NK-92 (cell line): ENCODE measurements around the gene RRP9.
"Not testable (repeated sequence)": the region's sequence is repeated elsewhere in the genome, so short reads cannot be mapped to it uniquely, and the experiment has no call there.

Experiments
- DNase-seq: peaks from one replicate; lab custom pipeline; 2025; ENCODE audit not compliant: unreplicated experiment; lab: John Stamatoyannopoulos, UW

The RRP9 gene

DNA sequence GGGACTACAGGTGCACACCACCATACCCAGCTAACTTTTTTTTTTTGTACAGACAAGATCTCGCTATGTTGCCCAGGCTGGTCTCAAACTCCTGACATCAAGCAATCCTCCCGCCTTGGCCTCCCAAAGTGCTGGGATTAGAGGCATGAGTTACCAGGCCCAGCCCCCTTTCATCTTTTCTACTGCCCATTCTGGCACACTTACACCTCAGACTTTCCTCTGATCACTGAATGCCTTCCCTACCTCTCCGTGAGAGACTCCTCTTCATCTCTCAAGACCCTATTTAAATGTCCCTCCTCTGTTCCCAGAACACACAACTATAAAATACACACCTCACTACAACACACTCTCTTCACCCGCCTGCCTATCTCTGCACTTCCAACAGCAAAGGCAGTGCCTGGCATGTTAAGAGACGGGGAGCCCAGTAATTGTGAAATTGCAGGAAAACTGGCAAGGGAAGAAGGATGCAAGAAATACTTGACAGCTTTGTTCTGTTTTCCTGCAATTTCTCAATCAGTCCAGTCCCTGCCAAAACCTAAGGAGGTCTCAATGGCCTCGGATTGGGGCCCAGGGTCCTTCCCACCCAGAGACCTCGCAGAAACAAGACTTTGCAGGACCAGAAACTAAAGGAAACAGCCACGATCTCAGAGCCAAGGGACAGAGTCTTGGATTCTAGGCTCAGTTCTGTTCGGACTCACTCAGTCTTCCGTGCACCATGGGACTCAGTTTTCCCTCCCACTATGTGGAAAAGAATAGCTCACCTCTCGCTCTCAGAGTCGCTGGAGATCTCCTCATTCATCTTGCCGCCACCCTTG, 849 bp downstream of the RRP9 start:
- DNase-seq, result no peak

DNA sequence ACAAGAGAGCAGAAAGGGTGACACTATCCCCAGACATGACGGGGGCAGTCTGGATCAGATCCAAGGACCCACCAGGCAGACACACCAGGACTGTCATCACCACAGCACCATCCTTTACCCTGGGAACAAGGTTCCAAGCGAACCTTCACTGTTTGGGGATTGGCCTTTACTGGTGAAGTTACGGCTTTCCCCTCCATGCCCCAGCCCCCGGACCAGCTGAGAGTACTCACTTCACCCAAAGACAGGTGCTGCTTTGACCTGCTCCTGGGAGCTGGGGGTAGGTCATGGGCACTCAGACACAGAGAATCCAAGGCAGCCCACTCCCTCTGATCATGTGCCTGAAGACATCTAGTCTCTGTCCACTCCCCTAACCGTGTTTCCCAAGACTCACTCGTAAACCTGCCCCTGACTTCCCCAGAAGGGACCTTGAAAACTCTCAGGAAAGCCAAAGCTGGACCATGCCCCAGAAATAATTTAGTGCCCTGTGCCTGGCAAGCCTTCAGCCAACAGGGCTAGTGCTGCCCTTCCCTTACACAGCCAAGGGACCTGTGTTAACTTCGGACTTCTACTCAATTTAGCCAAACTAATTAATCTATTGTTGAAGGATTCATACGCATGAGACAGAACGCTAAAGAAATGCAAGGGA, 2.8 kb downstream of the RRP9 start:
- no peak for DNase-seq

DNA sequence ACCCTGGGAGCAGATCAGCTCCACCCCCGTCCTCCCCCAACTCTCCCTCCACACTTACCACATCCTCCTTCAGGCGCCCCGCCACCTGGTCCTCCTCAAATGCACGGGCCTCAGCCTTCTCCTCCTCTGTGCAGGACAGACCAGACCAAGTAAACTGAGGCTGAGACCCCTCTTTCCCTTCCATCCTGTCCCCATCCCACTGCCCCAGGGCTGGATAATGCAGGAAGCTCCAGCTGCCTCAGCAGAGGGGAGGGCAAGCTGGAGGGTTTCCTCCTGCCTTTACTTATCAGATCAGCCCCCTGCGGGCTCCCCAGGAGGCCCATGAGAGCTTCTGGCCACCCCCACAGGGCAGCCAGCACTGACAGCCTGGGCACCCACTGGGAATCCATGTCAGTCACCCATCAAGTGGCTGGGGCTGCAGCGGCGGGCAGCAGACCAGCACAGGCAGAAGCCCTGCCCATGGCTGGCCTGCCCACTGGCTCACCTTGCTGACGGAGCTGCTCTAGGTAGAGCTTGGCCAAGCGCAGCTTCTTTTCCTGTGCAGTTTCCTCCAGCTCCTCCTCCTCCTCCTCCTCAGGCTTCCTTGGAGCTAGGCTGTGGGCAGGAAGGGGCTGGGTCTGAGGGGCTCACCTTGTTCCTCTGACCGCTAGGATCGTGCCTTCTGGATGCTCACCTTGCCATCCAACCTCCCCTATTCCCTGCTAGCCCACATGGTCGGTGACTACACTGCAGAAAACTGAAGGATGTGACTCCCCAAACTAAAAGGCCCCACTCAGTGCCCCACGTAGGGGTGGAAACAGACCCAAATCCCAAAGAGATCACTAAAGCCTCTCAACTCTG, 3.9 kb downstream of the RRP9 start:
- DNase-seq, result no peak

DNA sequence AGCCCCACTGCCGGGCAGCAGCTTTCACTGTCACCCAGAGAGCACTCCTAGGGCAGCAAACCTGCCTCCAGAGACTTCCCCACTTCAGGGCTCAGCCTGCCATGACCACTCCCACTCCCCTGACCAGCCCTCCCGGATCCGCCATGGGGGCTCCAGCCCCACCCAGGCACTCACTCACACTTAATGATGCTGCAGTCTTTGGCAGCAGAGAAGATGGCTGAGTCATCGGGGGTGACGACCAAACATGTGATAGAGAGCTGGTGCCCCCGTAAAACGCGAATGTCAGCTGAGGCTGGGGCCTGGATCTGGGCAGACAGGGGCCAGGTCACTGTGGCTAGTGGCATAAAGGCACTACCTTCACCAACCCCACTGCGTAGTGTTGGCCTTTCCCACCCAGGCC, 4.7 kb downstream of the RRP9 start:
- DNase-seq, result no peak

DNA sequence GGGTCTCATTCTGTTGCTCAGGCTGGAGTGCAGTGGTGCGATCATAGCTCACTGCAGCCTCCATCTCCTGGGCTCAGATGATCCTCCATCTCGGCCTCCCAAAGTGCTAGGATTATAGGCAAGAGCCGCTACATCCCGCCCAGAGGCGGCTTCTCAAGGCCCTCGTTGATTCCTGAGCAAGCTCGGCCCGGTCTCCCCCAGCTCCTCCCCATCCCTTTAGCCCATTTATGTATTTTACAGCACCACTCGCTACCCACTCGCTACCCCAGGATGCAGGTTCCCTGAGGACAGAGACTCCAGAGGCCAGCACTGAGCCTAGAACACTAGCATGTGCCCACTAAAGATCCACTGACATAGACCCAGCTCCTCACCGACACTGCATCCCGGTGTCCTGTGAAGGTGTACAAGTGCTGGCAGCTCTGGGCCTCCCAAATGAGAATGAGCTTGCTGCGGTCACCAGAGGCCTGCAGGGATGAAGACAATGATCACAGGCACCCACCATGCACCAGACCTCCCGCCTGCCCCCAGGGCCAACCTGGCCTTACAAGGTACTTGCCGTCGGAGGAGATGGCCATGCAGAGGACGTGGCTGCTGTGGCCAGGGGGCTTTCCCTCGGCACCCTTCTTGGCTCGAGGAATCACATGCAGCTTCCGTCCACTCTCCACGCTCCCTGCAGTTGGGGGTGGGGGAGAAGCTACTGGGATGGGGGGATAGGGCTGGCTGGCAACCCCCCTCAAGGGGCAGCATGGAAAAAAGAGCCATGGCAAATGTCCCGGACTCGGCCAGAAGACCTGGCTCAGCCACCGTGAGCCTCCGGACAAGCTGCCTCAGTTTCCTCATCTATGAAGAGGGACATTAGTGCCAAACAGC, 5.6 kb downstream of the RRP9 start:
- DNase-seq, result no peak

DNA sequence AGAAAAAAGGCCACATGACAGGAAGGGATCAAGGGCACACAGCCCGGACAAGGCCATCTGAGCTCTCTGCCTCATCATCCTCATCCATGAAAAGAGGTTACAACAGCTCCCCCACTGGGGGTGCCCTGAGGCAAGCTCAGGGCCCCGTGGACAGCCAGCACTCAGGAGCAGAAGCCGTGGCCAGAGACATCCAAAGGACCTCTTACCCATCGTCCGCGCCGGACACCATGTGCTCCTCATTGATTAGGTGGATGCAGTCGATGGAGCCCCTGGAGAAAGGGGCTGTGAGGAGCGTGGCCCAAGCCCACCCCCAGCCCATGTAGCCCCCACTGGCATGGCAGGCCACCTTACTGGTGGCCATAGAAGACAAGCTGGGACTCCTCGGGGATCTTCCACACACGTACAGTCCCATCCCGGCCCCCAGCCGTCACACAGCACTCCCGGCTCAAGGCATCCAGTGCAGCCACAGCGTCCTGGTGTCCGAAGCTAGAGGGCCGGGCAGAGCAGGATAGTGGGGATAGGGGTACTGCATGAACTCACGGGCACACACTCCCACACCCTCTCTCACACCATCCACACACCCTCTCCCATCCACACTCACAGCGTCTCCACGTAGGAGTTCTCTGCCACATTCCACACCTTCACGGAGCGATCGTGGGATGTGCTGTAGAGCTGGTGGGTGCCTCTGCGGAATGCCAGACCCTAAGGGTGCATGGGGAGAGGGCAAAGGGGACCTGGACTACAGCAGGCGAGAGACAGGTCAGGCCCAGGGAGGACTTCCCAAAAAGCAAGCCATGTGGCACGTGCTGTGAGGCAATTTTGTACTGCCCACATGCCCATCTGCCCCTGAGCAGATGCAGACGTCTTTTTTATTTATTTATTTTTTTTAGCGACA, 6.5 kb downstream of the RRP9 start:
- no peak for DNase-seq

DNA sequence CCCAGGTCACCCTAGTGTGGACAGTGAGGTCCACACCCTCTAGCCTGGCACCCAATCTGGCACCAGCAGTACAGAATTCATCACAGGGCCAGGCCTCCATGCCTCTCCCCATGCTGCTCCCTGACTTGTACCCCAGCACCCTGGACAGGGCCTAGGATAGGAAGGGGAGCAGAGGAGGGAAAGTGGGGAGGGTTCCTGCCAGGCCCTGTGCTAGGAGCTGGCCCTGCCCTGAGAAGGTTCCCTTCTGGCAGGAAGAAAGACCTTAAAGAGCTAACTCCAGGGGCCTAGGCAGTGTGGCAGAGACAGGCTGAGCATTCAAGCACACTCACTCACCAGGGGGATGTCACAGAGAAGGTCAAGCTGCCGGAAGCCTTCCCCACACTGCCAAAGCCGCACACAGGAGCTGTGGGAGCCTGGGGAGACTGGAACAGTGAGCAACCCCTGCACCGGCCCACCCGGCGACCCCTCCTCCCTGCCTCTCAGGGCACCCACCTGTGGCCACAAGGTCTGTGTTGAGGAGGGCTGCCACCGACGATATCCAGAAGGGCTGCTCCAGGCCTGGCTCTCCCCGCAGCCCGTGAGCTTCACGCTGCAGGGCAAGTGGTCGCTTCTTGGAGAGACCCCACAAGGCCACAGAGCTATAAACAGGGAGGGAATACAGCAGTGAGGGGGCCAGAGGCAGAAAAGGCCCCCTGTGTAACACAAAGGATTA, 7.4 kb downstream of the RRP9 start:
- no peak for DNase-seq

DNA sequence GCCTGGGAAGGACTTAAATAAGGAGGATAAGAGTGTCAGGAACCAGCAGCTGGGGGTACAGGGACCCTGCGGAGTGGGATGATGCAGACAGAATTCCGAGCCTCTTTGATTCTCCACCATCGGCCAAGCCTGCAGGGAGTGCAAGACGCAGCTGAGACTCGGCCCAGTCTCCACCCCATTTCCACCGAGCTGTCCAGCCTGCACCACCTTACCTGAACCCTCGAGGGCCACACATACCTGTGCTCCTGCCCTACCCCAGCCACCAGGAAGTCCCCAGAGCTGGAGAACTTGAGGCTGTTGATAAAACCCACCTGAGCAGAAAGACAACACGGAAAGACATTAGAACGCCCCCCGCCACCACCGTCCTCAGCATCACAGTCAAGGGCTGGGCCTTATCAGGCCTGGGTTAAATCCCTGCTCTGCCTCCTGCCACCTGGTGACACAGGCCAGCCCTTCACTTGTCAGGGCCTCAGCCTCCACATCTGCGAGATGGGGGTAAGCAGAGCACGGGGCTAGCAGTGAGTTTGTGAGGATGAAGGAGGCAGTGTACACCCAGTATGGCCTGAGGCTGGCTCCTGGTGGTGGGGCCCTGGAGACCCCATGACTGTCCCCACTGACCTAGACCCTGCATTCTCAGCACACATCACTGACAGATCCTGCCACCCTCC, 8.1 kb downstream of the RRP9 start:
- DNase-seq, result no peak

DNA sequence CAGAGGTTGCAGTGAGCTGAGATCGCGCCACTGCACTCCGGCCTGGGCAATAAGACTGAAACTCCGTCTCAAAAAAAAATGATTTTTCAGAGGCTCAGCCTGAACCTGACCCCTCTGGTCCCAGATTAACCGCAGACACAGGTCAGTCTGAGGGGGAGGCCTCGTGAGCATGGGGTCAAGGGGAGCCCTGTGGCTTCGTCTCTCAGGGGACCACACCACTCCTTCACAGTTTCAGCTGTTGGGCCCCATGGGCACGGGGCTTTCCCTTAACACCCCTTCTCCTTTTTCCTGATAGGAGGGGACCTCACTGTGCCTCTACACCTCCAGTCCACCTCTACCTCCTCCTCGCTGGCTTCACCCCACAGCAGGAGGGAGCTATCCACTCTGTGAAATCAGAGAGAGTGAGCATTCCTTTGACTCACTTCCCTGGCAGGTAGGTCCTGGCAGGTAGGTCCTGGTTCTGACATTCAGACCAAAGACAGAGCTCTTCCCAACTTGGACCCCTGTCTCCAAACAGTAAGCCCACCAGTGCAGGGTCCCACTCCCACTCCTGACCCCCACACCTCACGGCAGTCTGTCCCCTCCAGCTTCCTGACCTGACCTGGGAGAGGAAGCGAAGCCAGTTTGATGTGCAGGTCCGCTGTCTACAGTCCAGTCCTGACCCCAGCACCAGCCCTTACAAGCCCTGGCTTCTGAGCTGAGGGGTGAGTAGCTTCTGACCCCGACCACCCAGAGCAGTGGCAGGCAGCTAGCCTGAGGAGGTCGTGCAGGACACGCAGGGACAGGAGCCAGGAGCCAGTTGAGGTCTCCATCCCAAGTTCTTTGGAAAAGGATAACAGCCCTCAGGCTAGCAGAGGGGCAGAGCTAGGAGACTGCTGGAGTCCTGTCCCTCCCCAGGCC, 9.0 kb downstream of the RRP9 start:
- DNase-seq, result no peak

DNA sequence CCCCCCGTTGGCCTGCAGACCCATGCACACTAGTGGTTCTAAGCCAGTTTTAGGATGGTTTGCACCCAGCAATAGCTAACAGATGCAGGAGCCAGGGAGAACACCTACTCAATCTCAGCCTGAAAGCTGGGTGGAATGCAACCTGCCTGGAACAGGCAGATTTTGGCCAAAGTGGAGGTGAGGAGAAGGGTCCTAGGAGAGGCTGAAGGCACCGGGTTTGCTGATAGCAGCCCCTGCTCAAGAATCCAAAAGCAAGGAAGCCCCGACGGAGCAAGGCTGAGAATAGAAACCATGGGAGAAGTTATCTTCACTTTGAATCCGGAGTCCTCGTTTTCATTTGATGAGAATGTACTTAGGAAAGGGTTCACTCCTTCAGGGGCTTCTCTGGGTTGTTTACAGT, 9.9 kb downstream of the RRP9 start:
- no peak for DNase-seq

DNA sequence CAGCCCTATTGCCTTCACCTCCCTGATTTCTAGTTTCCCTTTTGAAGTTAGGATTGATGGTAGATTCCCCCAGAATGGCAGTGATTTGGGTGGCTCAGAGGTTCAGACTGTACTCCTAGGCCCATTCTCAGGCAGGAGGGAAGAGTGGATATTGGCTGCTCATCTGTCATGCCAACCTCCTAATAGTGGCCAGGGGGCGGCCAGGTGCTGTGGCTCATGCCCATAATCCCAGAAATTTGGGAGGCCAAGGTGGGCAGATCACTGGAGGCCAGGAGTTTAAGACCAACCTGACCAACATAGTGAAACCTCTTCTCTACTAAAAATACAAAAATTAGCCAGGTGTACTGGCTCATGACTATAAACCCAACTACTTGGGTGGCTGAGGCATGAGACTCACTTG, 11.3 kb downstream of the RRP9 start:
- no peak for DNase-seq

DNA sequence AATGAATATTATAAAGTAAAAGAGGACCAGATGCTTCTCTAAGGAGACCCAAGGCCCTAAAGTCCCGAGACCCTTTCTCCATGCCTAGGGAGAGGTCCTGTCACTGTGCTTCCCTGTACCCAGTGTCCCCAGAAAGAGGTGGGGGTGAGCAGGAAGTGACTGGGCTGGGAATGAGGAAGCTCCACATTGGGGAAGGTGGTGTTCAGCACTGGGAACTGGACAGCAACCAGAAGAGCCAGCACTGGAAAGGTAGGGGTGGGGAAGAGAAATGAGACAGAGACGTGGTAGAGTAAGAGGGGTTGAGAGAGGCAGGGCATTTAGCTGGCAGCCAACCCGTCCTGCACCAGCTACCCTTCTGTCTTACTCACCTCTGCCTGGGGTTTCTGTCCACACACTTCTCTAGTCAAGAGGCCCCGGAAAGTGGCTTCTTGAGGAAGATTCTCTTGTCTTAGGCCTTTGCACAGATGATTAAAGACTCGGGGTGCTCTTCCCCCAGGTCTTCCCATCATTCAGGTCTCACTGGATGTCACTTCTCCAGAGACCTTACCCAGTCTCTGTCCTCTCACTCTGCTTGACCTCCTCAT, 12.2 kb downstream of the RRP9 start:
- no peak for DNase-seq

DNA sequence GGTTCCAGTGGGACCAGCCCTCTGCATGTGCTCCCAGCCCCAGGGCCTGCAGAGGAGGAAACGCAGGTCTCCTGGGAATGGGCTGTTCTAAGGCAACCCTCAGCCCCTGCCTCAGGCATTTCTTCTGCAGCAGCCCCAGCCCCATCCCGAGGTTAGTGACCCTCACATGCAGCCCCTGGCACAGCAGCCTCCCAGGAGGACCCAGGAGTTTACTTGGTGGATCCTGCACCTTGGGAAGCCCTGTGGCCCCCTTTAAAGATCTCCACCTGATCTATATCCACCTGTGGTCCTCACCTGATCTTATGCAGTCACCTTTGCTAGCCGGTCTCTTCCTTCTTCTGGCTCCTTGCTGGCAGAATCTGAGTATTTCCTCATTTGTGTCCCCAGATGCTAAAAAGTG, 12.7 kb downstream of the RRP9 start:
- not testable (repeated sequence) for DNase-seq

DNA sequence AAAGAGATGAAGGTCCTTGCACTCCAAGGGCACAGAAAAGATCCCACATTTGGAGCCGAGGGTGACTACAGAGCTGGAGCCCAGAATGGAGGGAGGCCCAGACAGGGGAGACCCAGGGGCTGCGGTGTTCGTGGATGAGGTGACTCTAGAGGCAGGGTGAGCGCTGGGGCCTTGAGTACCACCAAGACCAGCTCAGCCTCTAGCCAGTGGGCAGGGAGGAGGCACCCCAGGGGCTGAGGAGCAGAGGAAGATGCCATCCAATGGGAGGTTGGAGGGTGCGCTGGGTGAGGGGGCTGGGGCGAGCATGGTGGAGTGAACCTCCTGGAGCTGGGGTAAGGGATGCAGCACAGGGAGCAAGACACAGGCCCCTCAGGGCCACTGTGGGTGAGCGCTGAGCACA, 13.3 kb downstream of the RRP9 start:
- no peak for DNase-seq

DNA sequence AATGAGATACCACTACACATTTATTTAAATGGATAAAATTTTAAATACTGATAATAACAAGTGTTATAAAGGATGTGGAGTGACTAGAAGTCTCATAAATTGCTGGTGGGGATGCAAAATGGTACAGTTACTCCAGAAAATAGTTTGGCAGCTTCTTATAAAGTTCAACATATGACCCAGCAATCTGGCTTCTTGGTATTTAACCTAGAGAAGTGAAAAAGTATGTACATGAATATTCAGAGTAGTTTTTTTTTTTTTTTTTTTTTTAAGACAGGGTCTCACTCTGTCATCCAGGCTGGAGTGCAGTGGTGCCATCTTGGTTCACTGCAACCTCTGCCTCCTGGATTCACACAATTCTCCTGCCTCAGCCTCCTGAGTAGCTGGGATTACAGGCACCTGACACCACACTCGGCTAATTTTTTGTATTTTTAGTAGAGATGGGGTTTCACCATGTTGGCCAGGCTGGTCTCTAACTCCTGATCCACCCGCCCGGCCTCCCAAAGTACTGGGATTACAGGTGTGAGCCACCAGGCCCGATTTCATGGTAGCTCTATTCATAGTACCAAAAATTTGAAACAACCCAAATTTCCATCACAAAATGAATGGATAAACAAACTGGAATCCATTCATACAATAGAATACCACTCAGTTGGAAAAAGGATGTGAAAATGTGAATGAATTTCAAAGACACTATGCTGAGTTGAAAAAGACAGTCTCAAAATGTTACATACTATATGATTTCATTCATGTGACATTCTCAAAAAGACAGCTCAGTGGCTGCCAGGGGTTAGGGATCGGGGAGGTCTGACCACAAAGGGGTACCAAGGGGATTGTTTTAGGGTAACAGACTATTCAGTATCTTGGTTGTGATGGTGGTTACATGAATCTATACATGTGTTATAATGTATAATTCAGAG, 14.4 kb downstream of the RRP9 start:
- DNase-seq, result no peak

DNA sequence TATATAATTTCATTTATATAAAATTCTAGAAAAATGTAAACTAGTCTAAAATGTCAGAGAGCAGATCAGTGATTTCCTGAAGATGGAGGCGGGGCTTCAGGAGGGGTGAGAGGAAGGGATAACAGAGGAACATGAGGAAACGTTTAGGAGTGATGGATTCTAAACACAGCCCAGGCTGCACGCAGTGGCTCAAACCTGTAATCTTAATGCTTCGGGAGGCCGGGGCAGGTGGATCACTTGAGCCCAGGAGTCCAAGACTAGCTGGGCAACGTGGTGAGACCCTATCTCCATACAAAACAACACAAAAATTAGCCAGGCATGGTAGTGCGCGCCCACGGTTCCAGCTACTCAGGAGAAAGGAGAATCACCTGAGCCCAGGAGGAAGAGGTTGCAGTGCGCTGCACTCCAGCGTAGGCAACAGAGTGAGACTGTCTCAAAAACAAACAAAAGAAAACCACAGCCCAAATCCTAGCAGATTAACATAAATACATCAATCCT, 20.6 kb downstream of the RRP9 start:
- no peak for DNase-seq
